HG03060 (cell line): ENCODE results near the gene PLXNA1.

Experiments used
- ATAC-seq: cut with Tn5 transposase; IDR thresholded peaks from one replicate; pipeline ENCODE4 v1.9.1; 2021; ENCODE audit warnings: low read depth, moderate number of reproducible peaks; ENCODE audit not compliant: unreplicated experiment

PLXNA1 gene

GRCh38 chr3:126985132-126985985, 2.4 kb downstream of the PLXNA1 start:
- ATAC-seq, result no peak

GRCh38 chr3:126986001-126986400, 3.1 kb downstream of the PLXNA1 start:
- ATAC-seq, result no peak

- ATAC-seq, result no peak
Measured at GRCh38 chr3:126987129-126987528, 4.2 kb downstream of the PLXNA1 start.

- no peak for ATAC-seq
Measured at GRCh38 chr3:126987596-126987995, 4.7 kb downstream of the PLXNA1 start.

- no peak for ATAC-seq
Measured at GRCh38 chr3:126988451-126989021, 5.6 kb downstream of the PLXNA1 start.

- ATAC-seq, result no peak
Measured at GRCh38 chr3:126989316-126990023, 6.6 kb downstream of the PLXNA1 start.

- no peak for ATAC-seq
Measured at GRCh38 chr3:126990024-126990700, 7.2 kb downstream of the PLXNA1 start.

- ATAC-seq, result no peak
Measured at GRCh38 chr3:126990890-126991289, 8.0 kb downstream of the PLXNA1 start.

GRCh38 chr3:126991366-126992200, 8.7 kb downstream of the PLXNA1 start:
- ATAC-seq, result no peak

- no peak for ATAC-seq
Measured at GRCh38 chr3:126992216-126992615, 9.3 kb downstream of the PLXNA1 start.

GRCh38 chr3:126992776-126993175, 9.9 kb downstream of the PLXNA1 start:
- ATAC-seq, result no peak

- ATAC-seq, result no peak
Measured at GRCh38 chr3:126993436-126993835, 10.5 kb downstream of the PLXNA1 start.

- no peak for ATAC-seq
Measured at GRCh38 chr3:126994661-126995245, 11.8 kb downstream of the PLXNA1 start.

- ATAC-seq, result no peak
Measured at GRCh38 chr3:126995254-126995780, 12.4 kb downstream of the PLXNA1 start.

GRCh38 chr3:126995926-126996512, 13.1 kb downstream of the PLXNA1 start:
- no peak for ATAC-seq

- ATAC-seq, result no peak
Measured at GRCh38 chr3:126996905-126997304, 14.0 kb downstream of the PLXNA1 start.

- ATAC-seq, result no peak
Measured at GRCh38 chr3:126997455-126998038, 14.6 kb downstream of the PLXNA1 start.

- no peak for ATAC-seq
Measured at GRCh38 chr3:126998320-126998719, 15.4 kb downstream of the PLXNA1 start.

GRCh38 chr3:126998728-126999127, 15.8 kb downstream of the PLXNA1 start:
- ATAC-seq, result no peak
